KOPT-K1 (cell line): ENCODE measurements around the gene PDGFC.

Source experiments
- H3K27ac ChIP-seq: fragments of 200-600 bp; sonication (generic); 2 replicates; pipeline ENCODE4 v1.5.1; 2016; ENCODE audit warnings: antibody characterized with exemption, mild to moderate bottlenecking, low read depth, low read length; ENCODE audit not compliant: poor library complexity, severe bottlenecking
- H3K36me3 ChIP-seq: fragments of 200-600 bp; sonication (generic); 2 replicates; pipeline ENCODE4 v1.5.1; 2017; ENCODE audit warnings: antibody characterized with exemption, mild to moderate bottlenecking, low read length, moderate library complexity; ENCODE audit not compliant: insufficient read depth
- H3K9me3 ChIP-seq: fragments of 200-600 bp; sonication (generic); 2 replicates; pipeline ENCODE4 v1.5.1; 2017; ENCODE audit warnings: antibody characterized with exemption, low read length, mild to moderate bottlenecking; ENCODE audit not compliant: insufficient read depth, poor library complexity, severe bottlenecking

The PDGFC gene

GRCh38 chr4:156971676-156972378, at the start of gene PDGFC:
Gene PDGFC (minus strand): TSS chr4:156971799. CDS start chr4:156970903, 896 bp downstream.
- H3K9me3 ChIP-seq = no peaks in the 10 kb centered on the region

GRCh38 chr4:157020882-157021281, 49.3 kb upstream of the PDGFC start:
- H3K27ac ChIP-seq = no peak overlapping the region
- no peaks in the 10 kb centered on the region for H3K9me3 ChIP-seq
- H3K36me3 ChIP-seq = no peaks in the 10 kb centered on the region

More at GRCh38 chr4:156971676-156972378, at the start of gene PDGFC:
- no peaks in the 10 kb centered on the region for H3K36me3 ChIP-seq
- no peak within 1 kb of the TSS for H3K27ac ChIP-seq

- Histone ChIP-seq H3K36me3 (no peaks in the 10 kb centered on the region), H3K27ac (no peak overlapping the region), H3K9me3 (no peaks in the 10 kb centered on the region)
Observed at GRCh38 chr4:157018920-157019490, 47.4 kb upstream of the PDGFC start.

GRCh38 chr4:157014621-157015591, 43.3 kb upstream of the PDGFC start:
- H3K27ac ChIP-seq = no peak overlapping the region
- H3K9me3 ChIP-seq = no peaks in the 10 kb centered on the region
- H3K36me3 ChIP-seq = no peaks in the 10 kb centered on the region

GRCh38 chr4:157013656-157014055, 42.1 kb upstream of the PDGFC start:
- H3K27ac ChIP-seq = no peak overlapping the region
- H3K36me3 ChIP-seq = no peaks in the 10 kb centered on the region
- H3K9me3 ChIP-seq = no peaks in the 10 kb centered on the region

GRCh38 chr4:157012781-157013180, 41.2 kb upstream of the PDGFC start:
- Histone ChIP-seq H3K27ac (no peak overlapping the region), H3K36me3 (no peaks in the 10 kb centered on the region), H3K9me3 (no peaks in the 10 kb centered on the region)

- H3K27ac ChIP-seq = no peak overlapping the region
- H3K9me3 ChIP-seq = no peaks in the 10 kb centered on the region
- H3K36me3 ChIP-seq = no peaks in the 10 kb centered on the region
Observed at GRCh38 chr4:157012296-157012695, 40.7 kb upstream of the PDGFC start.

GRCh38 chr4:157010630-157011029, 39.0 kb upstream of the PDGFC start:
- Histone ChIP-seq H3K9me3 (no peaks in the 10 kb centered on the region), H3K36me3 (no peaks in the 10 kb centered on the region), H3K27ac (no peak overlapping the region)

GRCh38 chr4:157005831-157006230, 34.2 kb upstream of the PDGFC start:
- Histone ChIP-seq H3K36me3 (no peaks in the 10 kb centered on the region), H3K9me3 (no peaks in the 10 kb centered on the region), H3K27ac (no peak overlapping the region)

- no peaks in the 10 kb centered on the region for H3K36me3 ChIP-seq
- no peaks in the 10 kb centered on the region for H3K9me3 ChIP-seq
- H3K27ac ChIP-seq = no peak overlapping the region
Observed at GRCh38 chr4:157005193-157005592, 33.6 kb upstream of the PDGFC start.

GRCh38 chr4:157004279-157005161, 32.9 kb upstream of the PDGFC start:
- H3K36me3 ChIP-seq = no peaks in the 10 kb centered on the region
- no peak overlapping the region for H3K27ac ChIP-seq
- no peaks in the 10 kb centered on the region for H3K9me3 ChIP-seq

GRCh38 chr4:156999175-156999517, 27.5 kb upstream of the PDGFC start:
- Histone ChIP-seq H3K36me3 (no peaks in the 10 kb centered on the region), H3K9me3 (no peaks in the 10 kb centered on the region), H3K27ac (no peak overlapping the region)

- H3K9me3 ChIP-seq = no peaks in the 10 kb centered on the region
- no peak overlapping the region for H3K27ac ChIP-seq
- no peaks in the 10 kb centered on the region for H3K36me3 ChIP-seq
Observed at GRCh38 chr4:156998500-156999174, 27.0 kb upstream of the PDGFC start.

GRCh38 chr4:156992943-156993342, 21.3 kb upstream of the PDGFC start:
- Histone ChIP-seq H3K27ac (no peak overlapping the region), H3K9me3 (no peaks in the 10 kb centered on the region), H3K36me3 (no peaks in the 10 kb centered on the region)
